Mucosa of gallbladder (tissue), 1 donor: ENCODE data around the gene WDR70. TPM values are rescaled to one million over a fixed set of nuclear protein-coding genes. Genes with fewer than 3 reads are reported as not detected.
"Not testable (repeated sequence)": the region's sequence is repeated elsewhere in the genome, so short reads cannot be mapped to it uniquely, and the experiment has no call there.

Source experiments
- DNase-seq: peaks from one replicate; pipeline ENCODE4 v3.0.0-alpha.2; 2020; ENCODE audit warnings: low spot score
- total RNA-seq: library from RNA; stranded (reverse); gene quantifications from one replicate; pipeline ENCODE4 v1.2.1, GENCODE V29; 2021
- donor health status: DM: no; HTN: no; CAD: no.

Gene WDR70
- total RNA-seq, 1 donor from 2014 or later = 26.7 TPM

GRCh38 chr5:37454402-37455055 is 75.4 kb downstream of the WDR70 start:
- DNase-seq = not testable (repeated sequence)

- not testable (repeated sequence) for DNase-seq
These were observed 84.3 kb downstream of the WDR70 start for GRCh38 chr5:37463191-37464051.

GRCh38 chr5:37464581-37464980 is 85.5 kb downstream of the WDR70 start:
- not testable (repeated sequence) for DNase-seq

GRCh38 chr5:37469383-37469782 is 90.3 kb downstream of the WDR70 start:
- DNase-seq = not testable (repeated sequence)

DNA sequence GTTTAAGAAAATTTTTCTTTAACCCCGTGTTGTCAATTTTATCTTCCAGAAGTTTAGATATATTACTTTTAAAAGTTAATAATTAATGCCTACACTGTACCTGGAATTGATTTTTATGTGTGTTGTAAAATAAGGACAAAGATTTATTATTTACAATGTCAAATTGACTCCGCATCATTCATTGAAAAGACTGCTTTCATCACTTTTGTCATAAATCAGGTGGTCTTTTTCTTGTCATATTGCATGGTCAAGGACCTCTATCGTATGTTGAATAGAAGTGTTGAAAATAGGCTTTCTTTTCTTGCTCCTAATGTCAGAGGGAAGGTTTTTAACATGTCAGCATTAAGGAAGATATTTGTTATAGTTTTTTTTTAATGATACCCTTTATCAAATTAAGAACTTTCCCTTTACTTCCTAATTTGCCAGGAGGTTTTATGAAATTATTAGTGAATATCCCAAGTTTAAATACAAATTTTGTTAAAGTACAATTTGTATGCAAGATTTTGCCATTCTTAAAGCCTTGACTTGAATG is 92.6 kb downstream of the WDR70 start:
- no peak for DNase-seq

GRCh38 chr5:37477426-37477825 is 98.3 kb downstream of the WDR70 start:
- no peak for DNase-seq

DNA sequence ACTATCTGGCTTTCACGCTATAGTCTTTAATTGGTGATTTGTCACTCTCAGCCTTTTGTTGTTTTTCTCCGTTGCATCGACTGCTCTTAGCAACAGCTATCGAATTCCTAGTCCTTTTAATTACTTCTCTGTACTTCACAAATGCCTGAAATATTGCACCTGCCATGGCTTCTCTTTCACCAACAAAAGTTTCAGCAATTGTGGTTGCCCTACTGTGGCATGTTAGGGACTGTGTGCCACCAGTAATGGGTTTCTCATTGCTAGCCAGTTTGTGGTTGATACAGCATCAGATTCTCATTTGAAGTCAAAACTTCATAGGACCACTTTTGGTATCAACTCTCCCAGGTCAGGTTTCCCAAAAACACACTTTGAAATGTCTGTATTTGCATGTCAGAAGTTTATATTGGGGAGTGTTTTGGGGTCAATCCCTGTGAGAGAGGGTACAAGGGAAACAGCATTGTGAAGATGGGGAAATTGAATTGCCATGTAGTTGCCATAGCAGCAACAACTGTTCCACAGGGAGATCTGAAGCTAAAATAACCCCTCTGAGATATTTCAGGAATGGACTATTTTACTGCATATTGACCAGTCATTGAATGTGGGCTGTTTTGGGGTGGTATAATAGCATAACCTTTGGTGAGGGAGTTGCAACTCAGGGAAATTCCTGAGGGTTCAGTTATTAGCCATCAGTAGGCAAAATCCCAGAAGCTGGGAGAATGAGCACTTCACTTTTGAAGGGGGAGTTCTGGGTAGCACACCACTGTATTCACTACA is 99.2 kb downstream of the WDR70 start:
- no peak for DNase-seq

GRCh38 chr5:37481395-37481794 is 102.3 kb downstream of the WDR70 start:
- DNase-seq = not testable (repeated sequence)

- no peak for DNase-seq
These were observed 111.1 kb downstream of the WDR70 start for GRCh38 chr5:37490120-37490810.

- no peak for DNase-seq
These were observed 111.8 kb downstream of the WDR70 start for GRCh38 chr5:37490931-37491330.

DNA sequence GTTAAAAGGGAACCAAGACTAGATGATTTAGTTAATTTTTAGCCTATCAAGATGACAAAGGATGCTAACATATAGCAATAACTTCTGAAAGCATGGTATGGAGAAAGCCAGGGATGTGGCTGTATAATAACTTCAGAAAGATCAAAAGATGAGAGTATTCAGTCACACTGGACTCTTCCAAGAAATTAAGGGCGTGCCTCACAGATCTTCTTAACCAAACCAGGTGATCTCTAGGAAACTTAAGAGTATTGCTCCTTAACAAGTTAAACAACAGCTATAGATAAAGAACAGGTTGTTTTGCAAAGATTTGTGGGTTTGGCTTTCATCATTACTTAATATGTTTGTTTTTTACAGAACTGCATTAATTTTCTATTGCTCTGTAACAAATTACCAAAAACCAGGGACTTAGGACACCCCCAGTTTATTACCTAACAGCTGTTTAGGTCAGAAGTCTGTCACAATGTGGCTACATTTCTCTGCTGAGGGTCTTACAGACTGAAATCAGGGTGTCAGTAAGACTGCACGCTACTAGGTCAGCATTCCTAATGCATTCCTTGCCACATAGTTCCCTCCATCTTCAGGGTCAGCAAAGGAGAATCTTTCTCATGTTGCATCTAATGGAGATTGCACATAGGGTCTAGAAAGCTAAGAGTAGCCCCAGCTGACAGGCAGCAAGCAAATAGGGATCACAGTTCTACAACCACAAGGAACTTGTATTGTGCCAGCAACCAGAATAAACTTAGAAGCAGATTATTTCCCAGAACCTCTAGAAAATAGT is 113.8 kb downstream of the WDR70 start:
- no peak for DNase-seq

DNA sequence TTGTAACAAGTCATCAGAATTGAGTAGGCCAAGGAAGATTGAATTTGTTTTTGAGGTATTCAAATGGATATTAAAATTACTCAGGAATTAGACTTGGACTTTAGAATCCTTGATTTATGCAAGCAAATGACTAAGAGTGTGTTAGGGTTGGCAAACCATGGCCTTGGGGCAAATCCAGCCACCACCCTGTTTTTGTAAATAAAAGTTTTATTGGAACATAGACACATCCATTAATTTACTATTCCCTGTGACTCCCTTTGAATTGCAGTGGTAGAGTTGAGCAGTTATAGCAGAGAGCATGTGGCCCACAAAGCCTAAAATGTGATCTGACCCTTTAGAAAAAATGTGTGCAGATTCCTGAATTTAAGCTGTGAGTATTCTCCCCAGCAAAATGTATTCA is 115.6 kb downstream of the WDR70 start:
- no peak for DNase-seq

- DNase-seq = no peak
These were observed 116.1 kb downstream of the WDR70 start for GRCh38 chr5:37495210-37495609.

DNA sequence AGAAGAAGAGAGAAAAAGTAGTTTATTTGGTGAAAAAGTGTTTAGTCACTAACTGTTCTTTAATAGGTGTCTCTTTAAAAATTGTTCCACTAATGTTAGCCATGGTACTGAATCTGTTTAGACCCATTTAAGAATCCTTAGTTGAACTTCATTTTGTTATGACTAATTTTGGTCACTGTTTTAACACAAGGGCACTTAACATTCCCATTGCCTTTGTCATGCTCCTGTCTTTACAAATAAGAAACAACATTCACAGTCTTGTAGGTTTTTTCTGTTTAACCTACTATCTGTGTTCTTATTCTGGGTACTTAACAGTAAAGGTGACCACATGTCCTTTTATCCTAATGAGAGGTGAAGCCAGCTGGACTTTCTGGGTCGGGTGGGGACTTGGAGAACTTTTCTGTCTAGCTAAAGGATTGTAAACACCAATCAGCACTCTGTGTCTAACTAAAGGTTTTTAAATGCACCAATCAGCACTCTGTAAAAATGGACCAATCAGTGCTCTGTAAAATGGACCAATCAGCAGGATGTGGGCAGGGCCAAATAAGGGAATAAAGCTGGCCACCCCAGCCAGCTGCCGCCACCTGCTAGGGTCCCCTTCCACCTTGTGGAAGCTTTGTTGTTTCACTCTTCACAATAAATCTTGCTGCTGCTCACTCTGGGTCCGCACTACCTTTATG is 116.7 kb downstream of the WDR70 start:
- no peak for DNase-seq

DNA sequence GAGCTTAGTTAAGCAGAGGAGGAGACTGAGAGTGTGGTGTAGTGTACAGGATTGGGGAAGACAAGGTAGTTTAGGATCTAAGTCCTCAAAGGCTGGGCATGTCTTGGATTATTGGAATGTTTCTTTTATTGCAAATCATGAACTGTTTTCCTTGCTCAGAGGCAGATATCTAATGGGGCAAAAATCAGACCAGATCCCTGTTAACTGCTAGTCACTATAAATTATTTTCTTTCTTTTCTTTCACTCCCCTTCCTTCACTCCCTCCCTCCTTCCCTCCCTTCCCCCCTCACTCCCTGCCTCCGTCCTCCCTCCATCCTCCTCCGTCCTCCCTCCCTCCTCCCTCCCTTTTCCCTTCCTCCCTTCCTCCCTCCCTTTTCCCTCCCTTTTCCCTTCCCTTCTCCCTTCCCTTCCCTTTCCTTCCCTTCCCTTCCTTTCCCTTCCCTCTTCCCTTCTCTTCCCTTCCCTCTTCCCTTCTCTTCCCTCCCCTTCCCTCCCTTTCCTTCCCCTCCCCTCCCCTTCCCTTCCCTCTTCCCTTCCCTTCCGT is 117.9 kb downstream of the WDR70 start:
- DNase-seq = no peak

GRCh38 chr5:37501152-37501551 is 122.0 kb downstream of the WDR70 start:
- no peak for DNase-seq

- no peak for DNase-seq
These were observed 127.1 kb downstream of the WDR70 start for GRCh38 chr5:37506241-37506640.

GRCh38 chr5:37506722-37507121 is 127.6 kb downstream of the WDR70 start:
- DNase-seq = no peak

GRCh38 chr5:37511646-37512045 is 132.5 kb downstream of the WDR70 start:
- DNase-seq = no peak

DNA sequence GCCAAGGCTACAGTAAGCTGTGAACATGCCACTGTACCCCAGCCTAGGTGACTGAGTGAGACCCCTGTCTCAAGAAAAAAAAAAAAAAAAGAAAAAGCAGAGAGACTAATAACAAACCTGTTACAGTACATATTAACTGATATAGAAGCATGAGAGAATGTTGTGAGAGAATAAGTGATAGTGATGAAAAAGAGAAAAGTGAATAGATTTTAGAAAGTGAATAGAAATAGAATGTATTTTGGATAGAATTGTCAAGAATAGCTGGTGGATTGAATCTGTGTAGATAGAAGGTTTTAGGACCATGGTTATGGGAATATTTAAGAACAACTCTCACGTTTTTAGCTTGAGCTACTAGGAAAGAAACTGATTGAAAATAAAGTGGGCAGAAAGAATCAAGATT is 135.8 kb downstream of the WDR70 start:
- no peak for DNase-seq
